ENCODE measurements around the gene LTN1.

Gene LTN1, protein sequence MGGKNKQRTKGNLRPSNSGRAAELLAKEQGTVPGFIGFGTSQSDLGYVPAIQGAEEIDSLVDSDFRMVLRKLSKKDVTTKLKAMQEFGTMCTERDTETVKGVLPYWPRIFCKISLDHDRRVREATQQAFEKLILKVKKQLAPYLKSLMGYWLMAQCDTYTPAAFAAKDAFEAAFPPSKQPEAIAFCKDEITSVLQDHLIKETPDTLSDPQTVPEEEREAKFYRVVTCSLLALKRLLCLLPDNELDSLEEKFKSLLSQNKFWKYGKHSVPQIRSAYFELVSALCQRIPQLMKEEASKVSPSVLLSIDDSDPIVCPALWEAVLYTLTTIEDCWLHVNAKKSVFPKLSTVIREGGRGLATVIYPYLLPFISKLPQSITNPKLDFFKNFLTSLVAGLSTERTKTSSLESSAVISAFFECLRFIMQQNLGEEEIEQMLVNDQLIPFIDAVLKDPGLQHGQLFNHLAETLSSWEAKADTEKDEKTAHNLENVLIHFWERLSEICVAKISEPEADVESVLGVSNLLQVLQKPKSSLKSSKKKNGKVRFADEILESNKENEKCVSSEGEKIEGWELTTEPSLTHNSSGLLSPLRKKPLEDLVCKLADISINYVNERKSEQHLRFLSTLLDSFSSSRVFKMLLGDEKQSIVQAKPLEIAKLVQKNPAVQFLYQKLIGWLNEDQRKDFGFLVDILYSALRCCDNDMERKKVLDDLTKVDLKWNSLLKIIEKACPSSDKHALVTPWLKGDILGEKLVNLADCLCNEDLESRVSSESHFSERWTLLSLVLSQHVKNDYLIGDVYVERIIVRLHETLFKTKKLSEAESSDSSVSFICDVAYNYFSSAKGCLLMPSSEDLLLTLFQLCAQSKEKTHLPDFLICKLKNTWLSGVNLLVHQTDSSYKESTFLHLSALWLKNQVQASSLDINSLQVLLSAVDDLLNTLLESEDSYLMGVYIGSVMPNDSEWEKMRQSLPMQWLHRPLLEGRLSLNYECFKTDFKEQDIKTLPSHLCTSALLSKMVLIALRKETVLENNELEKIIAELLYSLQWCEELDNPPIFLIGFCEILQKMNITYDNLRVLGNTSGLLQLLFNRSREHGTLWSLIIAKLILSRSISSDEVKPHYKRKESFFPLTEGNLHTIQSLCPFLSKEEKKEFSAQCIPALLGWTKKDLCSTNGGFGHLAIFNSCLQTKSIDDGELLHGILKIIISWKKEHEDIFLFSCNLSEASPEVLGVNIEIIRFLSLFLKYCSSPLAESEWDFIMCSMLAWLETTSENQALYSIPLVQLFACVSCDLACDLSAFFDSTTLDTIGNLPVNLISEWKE (N-terminal part only)

GRCh38 chr21:28992526-28993292, at the start of gene LTN1:
TSS of gene LTN1 (minus strand) at chr21:28992877. CDS start at chr21:28992805, 72 bp downstream.
- no peak for TF ChIP-seq RAD21 (IDR thresholded peaks at IDR 0.05; ENCODE audit: low read depth)
- TF ChIP-seq TCF12 (IDR thresholded peaks at IDR 0.05; ENCODE audit: low read depth): no peak
- no peak for TF ChIP-seq FOXM1 (IDR thresholded peaks at IDR 0.05; ENCODE audit: borderline replicate concordance, low read depth)
- TF ChIP-seq YY1 (IDR thresholded peaks at IDR 0.05; ENCODE audit: low read depth): peak; percentile 22; the same call in 1 of the 2 replicates
- no peak for TF ChIP-seq TEAD4 (IDR thresholded peaks at IDR 0.05)
- peak; percentile 64 for TF ChIP-seq MAX (IDR thresholded peaks at IDR 0.05)
- TF ChIP-seq, protein P1, sequence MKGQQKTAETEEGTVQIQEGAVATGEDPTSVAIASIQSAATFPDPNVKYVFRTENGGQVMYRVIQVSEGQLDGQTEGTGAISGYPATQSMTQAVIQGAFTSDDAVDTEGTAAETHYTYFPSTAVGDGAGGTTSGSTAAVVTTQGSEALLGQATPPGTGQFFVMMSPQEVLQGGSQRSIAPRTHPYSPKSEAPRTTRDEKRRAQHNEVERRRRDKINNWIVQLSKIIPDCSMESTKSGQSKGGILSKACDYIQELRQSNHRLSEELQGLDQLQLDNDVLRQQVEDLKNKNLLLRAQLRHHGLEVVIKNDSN (IDR thresholded peaks at IDR 0.05): peak; percentile 87
- no peak; the same call in 1 of the 2 replicates for TF ChIP-seq EGR1 (IDR thresholded peaks at IDR 0.05)
- TF ChIP-seq, protein P2, sequence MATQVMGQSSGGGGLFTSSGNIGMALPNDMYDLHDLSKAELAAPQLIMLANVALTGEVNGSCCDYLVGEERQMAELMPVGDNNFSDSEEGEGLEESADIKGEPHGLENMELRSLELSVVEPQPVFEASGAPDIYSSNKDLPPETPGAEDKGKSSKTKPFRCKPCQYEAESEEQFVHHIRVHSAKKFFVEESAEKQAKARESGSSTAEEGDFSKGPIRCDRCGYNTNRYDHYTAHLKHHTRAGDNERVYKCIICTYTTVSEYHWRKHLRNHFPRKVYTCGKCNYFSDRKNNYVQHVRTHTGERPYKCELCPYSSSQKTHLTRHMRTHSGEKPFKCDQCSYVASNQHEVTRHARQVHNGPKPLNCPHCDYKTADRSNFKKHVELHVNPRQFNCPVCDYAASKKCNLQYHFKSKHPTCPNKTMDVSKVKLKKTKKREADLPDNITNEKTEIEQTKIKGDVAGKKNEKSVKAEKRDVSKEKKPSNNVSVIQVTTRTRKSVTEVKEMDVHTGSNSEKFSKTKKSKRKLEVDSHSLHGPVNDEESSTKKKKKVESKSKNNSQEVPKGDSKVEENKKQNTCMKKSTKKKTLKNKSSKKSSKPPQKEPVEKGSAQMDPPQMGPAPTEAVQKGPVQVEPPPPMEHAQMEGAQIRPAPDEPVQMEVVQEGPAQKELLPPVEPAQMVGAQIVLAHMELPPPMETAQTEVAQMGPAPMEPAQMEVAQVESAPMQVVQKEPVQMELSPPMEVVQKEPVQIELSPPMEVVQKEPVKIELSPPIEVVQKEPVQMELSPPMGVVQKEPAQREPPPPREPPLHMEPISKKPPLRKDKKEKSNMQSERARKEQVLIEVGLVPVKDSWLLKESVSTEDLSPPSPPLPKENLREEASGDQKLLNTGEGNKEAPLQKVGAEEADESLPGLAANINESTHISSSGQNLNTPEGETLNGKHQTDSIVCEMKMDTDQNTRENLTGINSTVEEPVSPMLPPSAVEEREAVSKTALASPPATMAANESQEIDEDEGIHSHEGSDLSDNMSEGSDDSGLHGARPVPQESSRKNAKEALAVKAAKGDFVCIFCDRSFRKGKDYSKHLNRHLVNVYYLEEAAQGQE (IDR thresholded peaks at IDR 0.05; ENCODE audit: low read depth): no peak
- TF ChIP-seq ZBTB7A (IDR thresholded peaks at IDR 0.05; ENCODE audit: low read depth): no peak
- TF ChIP-seq CEBPB (IDR thresholded peaks at IDR 0.05): peak; percentile 47; the same call in 1 of the 2 replicates
- TF ChIP-seq EP300 (IDR thresholded peaks at IDR 0.05; ENCODE audit: borderline replicate concordance): no peak; the same call in 1 of the 2 replicates
- no peak for TF ChIP-seq NFIC (IDR thresholded peaks at IDR 0.05)
- TF ChIP-seq TAF1 (IDR thresholded peaks at IDR 0.05; ENCODE audit: low read depth): peak; percentile 45
- peak; percentile 83; the same call in 1 of the 2 replicates for TF ChIP-seq CREB1 (IDR thresholded peaks at IDR 0.05; ENCODE audit: low read depth)

- TF ChIP-seq TEAD4 (IDR thresholded peaks at IDR 0.05): no peak
- TF ChIP-seq, protein P1 (IDR thresholded peaks at IDR 0.05): no peak
- TF ChIP-seq FOXM1 (IDR thresholded peaks at IDR 0.05; ENCODE audit: borderline replicate concordance, low read depth): no peak
- TF ChIP-seq MAX (IDR thresholded peaks at IDR 0.05): no peak
- TF ChIP-seq RAD21 (IDR thresholded peaks at IDR 0.05; ENCODE audit: low read depth): no peak
- TF ChIP-seq EP300 (IDR thresholded peaks at IDR 0.05; ENCODE audit: borderline replicate concordance): no peak
- TF ChIP-seq TCF12 (IDR thresholded peaks at IDR 0.05; ENCODE audit: low read depth): no peak
- no peak for TF ChIP-seq YY1 (IDR thresholded peaks at IDR 0.05; ENCODE audit: low read depth)
- TF ChIP-seq NFIC (IDR thresholded peaks at IDR 0.05): no peak
- no peak for TF ChIP-seq CREB1 (IDR thresholded peaks at IDR 0.05; ENCODE audit: low read depth)
- TF ChIP-seq ZBTB7A (IDR thresholded peaks at IDR 0.05; ENCODE audit: low read depth): no peak
- TF ChIP-seq, protein P2 (IDR thresholded peaks at IDR 0.05; ENCODE audit: low read depth): no peak
- TF ChIP-seq CEBPB (IDR thresholded peaks at IDR 0.05): no peak
- TF ChIP-seq TAF1 (IDR thresholded peaks at IDR 0.05; ENCODE audit: low read depth): no peak
- TF ChIP-seq EGR1 (IDR thresholded peaks at IDR 0.05): no peak
These were observed 42.0 kb upstream of the LTN1 start for GRCh38 chr21:29034678-29035077.

- TF ChIP-seq CREB1 (IDR thresholded peaks at IDR 0.05; ENCODE audit: low read depth): no peak
- no peak for TF ChIP-seq NFIC (IDR thresholded peaks at IDR 0.05)
These were observed 41.2 kb upstream of the LTN1 start for GRCh38 chr21:29033871-29034270.

- TF ChIP-seq, protein P2 (IDR thresholded peaks at IDR 0.05; ENCODE audit: low read depth): no peak
- TF ChIP-seq CREB1 (IDR thresholded peaks at IDR 0.05; ENCODE audit: low read depth): no peak
- TF ChIP-seq, protein P1 (IDR thresholded peaks at IDR 0.05): no peak
- no peak for TF ChIP-seq ZBTB7A (IDR thresholded peaks at IDR 0.05; ENCODE audit: low read depth)
- TF ChIP-seq EP300 (IDR thresholded peaks at IDR 0.05; ENCODE audit: borderline replicate concordance): no peak
- TF ChIP-seq MAX (IDR thresholded peaks at IDR 0.05): no peak
- TF ChIP-seq TAF1 (IDR thresholded peaks at IDR 0.05; ENCODE audit: low read depth): no peak
These were observed 40.6 kb upstream of the LTN1 start for GRCh38 chr21:29033301-29033700.

Data from Ishikawa (cell line).